ENCODE measurements around the gene ADAMTSL5. TPM values are rescaled to one million over a fixed set of nuclear protein-coding genes. Genes with fewer than 3 reads are reported as not detected.

The ADAMTSL5 gene
- total and polyA plus RNA-seq, 2 of the 8 experiments (the other 6 are each of a cell fraction or from before 2014, with no cell fraction given) = 0.82 to 0.99 TPM

DNA sequence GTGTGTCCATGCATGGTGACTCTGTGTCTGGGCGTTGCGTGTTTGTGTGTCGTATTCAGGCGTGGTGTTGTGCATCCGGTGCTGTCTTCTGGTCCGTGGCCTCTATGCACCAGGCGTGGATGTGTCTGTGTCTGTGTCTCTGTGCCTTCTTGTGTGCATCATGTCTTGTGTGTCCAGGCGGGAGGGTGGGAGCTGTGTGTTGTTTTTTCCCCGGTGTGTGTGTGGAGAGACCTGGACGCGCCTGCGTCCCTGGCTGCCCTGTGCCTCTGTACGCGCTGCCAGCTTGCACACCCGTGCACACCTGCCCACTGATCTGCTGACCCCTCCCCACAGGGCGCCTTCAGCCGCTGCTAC, 12.1 kb upstream of the ADAMTSL5 start (continued):
- no peak for TF ChIP-seq EZH2 (IDR thresholded peaks at IDR 0.05; ENCODE audit: low read depth, low read length, severe bottlenecking)
- TF ChIP-seq SAP30 (IDR thresholded peaks at IDR 0.05; ENCODE audit: insufficient read depth, insufficient replicate concordance, low read length) = no peak
- TF ChIP-seq BRCA1 (IDR thresholded peaks at IDR 0.05; ENCODE audit: low read depth, low read length) = no peak
- no peak for TF ChIP-seq CHD1 (IDR thresholded peaks at IDR 0.05; ENCODE audit: low read depth, low read length)
- TF ChIP-seq CREB1 (IDR thresholded peaks at IDR 0.05) = no peak
- TF ChIP-seq SIRT6 (IDR thresholded peaks at IDR 0.05; ENCODE audit: low read length) = no peak
- no peak for TF ChIP-seq TAF7 (optimal IDR thresholded peaks at IDR 0.05; ENCODE audit: borderline replicate concordance, low read depth, low read length)
- TF ChIP-seq, protein P1, sequence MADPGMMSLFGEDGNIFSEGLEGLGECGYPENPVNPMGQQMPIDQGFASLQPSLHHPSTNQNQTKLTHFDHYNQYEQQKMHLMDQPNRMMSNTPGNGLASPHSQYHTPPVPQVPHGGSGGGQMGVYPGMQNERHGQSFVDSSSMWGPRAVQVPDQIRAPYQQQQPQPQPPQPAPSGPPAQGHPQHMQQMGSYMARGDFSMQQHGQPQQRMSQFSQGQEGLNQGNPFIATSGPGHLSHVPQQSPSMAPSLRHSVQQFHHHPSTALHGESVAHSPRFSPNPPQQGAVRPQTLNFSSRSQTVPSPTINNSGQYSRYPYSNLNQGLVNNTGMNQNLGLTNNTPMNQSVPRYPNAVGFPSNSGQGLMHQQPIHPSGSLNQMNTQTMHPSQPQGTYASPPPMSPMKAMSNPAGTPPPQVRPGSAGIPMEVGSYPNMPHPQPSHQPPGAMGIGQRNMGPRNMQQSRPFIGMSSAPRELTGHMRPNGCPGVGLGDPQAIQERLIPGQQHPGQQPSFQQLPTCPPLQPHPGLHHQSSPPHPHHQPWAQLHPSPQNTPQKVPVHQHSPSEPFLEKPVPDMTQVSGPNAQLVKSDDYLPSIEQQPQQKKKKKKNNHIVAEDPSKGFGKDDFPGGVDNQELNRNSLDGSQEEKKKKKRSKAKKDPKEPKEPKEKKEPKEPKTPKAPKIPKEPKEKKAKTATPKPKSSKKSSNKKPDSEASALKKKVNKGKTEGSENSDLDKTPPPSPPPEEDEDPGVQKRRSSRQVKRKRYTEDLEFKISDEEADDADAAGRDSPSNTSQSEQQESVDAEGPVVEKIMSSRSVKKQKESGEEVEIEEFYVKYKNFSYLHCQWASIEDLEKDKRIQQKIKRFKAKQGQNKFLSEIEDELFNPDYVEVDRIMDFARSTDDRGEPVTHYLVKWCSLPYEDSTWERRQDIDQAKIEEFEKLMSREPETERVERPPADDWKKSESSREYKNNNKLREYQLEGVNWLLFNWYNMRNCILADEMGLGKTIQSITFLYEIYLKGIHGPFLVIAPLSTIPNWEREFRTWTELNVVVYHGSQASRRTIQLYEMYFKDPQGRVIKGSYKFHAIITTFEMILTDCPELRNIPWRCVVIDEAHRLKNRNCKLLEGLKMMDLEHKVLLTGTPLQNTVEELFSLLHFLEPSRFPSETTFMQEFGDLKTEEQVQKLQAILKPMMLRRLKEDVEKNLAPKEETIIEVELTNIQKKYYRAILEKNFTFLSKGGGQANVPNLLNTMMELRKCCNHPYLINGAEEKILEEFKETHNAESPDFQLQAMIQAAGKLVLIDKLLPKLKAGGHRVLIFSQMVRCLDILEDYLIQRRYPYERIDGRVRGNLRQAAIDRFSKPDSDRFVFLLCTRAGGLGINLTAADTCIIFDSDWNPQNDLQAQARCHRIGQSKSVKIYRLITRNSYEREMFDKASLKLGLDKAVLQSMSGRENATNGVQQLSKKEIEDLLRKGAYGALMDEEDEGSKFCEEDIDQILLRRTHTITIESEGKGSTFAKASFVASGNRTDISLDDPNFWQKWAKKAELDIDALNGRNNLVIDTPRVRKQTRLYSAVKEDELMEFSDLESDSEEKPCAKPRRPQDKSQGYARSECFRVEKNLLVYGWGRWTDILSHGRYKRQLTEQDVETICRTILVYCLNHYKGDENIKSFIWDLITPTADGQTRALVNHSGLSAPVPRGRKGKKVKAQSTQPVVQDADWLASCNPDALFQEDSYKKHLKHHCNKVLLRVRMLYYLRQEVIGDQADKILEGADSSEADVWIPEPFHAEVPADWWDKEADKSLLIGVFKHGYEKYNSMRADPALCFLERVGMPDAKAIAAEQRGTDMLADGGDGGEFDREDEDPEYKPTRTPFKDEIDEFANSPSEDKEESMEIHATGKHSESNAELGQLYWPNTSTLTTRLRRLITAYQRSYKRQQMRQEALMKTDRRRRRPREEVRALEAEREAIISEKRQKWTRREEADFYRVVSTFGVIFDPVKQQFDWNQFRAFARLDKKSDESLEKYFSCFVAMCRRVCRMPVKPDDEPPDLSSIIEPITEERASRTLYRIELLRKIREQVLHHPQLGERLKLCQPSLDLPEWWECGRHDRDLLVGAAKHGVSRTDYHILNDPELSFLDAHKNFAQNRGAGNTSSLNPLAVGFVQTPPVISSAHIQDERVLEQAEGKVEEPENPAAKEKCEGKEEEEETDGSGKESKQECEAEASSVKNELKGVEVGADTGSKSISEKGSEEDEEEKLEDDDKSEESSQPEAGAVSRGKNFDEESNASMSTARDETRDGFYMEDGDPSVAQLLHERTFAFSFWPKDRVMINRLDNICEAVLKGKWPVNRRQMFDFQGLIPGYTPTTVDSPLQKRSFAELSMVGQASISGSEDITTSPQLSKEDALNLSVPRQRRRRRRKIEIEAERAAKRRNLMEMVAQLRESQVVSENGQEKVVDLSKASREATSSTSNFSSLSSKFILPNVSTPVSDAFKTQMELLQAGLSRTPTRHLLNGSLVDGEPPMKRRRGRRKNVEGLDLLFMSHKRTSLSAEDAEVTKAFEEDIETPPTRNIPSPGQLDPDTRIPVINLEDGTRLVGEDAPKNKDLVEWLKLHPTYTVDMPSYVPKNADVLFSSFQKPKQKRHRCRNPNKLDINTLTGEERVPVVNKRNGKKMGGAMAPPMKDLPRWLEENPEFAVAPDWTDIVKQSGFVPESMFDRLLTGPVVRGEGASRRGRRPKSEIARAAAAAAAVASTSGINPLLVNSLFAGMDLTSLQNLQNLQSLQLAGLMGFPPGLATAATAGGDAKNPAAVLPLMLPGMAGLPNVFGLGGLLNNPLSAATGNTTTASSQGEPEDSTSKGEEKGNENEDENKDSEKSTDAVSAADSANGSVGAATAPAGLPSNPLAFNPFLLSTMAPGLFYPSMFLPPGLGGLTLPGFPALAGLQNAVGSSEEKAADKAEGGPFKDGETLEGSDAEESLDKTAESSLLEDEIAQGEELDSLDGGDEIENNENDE (IDR thresholded peaks at IDR 0.05; ENCODE audit: insufficient replicate concordance, low read length) = no peak
